ENCODE measurements around the gene IL17REL.

Gene IL17REL

GRCh38 chr22:49976439-49977175 lies 36.0 kb downstream of the IL17REL start:
- Histone ChIP-seq H3K9me3 (ENCODE audit: control insufficient read depth, low read length) (peaks cover 11% of the 10 kb centered on the region), H3K36me3 (ENCODE audit: control insufficient read depth, insufficient read depth, low read length) (no peaks in the 10 kb centered on the region), H3K27ac (ENCODE audit: low read depth, low read length, severe bottlenecking) (no peak overlapping the region), H3K4me1 (ENCODE audit: control insufficient read depth, insufficient read depth, low read length, poor library complexity, severe bottlenecking) (no peaks in the 10 kb centered on the region), H3K4me3 (ENCODE audit: extremely low read depth, insufficient read depth, low read length, poor library complexity, severe bottlenecking) (no peak overlapping the region)
- WGBS, 2 experiments (ENCODE audit: insufficient coverage in 2 of 2) = 72 to 82% methylated on average over 13 of the region's 15 CpGs

- no peak overlapping the region for H3K27ac ChIP-seq (ENCODE audit: low read depth, low read length, severe bottlenecking)
- H3K36me3 ChIP-seq (ENCODE audit: control insufficient read depth, insufficient read depth, low read length) = no peaks in the 10 kb centered on the region
- H3K4me3 ChIP-seq (ENCODE audit: extremely low read depth, insufficient read depth, low read length, poor library complexity, severe bottlenecking) = no peak overlapping the region
- 58 to 72% methylated on average over 4 to 12 of the region's 17 CpGs for WGBS, 2 experiments (ENCODE audit: insufficient coverage in 2 of 2)
- peaks cover 11% of the 10 kb centered on the region for H3K9me3 ChIP-seq (ENCODE audit: control insufficient read depth, low read length)
- no peaks in the 10 kb centered on the region for H3K4me1 ChIP-seq (ENCODE audit: control insufficient read depth, insufficient read depth, low read length, poor library complexity, severe bottlenecking)
Measured at GRCh38 chr22:49975543-49976389, 36.8 kb downstream of the IL17REL start.

- H3K9me3 ChIP-seq (ENCODE audit: control insufficient read depth, low read length) = no peaks in the 10 kb centered on the region
- H3K36me3 ChIP-seq (ENCODE audit: control insufficient read depth, insufficient read depth, low read length) = no peaks in the 10 kb centered on the region
- H3K27ac ChIP-seq (ENCODE audit: low read depth, low read length, severe bottlenecking) = no peak overlapping the region
- 82 to 88% methylated on average over 5 of the region's 5 CpGs for WGBS, 2 experiments (ENCODE audit: insufficient coverage in 2 of 2)
- no peak overlapping the region for H3K4me3 ChIP-seq (ENCODE audit: extremely low read depth, insufficient read depth, low read length, poor library complexity, severe bottlenecking)
- H3K4me1 ChIP-seq (ENCODE audit: control insufficient read depth, insufficient read depth, low read length, poor library complexity, severe bottlenecking) = peaks cover 5% of the 10 kb centered on the region
Measured at GRCh38 chr22:49973018-49973961, 39.3 kb downstream of the IL17REL start.

- 59 to 63% methylated on average over 16 to 38 of the region's 45 CpGs for WGBS, 2 experiments (ENCODE audit: insufficient coverage in 2 of 2)
- Histone ChIP-seq H3K36me3 (ENCODE audit: control insufficient read depth, insufficient read depth, low read length) (no peaks in the 10 kb centered on the region), H3K27ac (ENCODE audit: low read depth, low read length, severe bottlenecking) (no peak overlapping the region), H3K4me3 (ENCODE audit: extremely low read depth, insufficient read depth, low read length, poor library complexity, severe bottlenecking) (no peak overlapping the region), H3K9me3 (ENCODE audit: control insufficient read depth, low read length) (no peaks in the 10 kb centered on the region), H3K4me1 (ENCODE audit: control insufficient read depth, insufficient read depth, low read length, poor library complexity, severe bottlenecking) (peaks cover 9% of the 10 kb centered on the region)
Measured at GRCh38 chr22:49972163-49973017, 40.2 kb downstream of the IL17REL start.

GRCh38 chr22:49971232-49972162 lies 41.1 kb downstream of the IL17REL start:
- H3K36me3 ChIP-seq (ENCODE audit: control insufficient read depth, insufficient read depth, low read length) = no peaks in the 10 kb centered on the region
- no peaks in the 10 kb centered on the region for H3K9me3 ChIP-seq (ENCODE audit: control insufficient read depth, low read length)
- no peak overlapping the region for H3K27ac ChIP-seq (ENCODE audit: low read depth, low read length, severe bottlenecking)
- H3K4me3 ChIP-seq (ENCODE audit: extremely low read depth, insufficient read depth, low read length, poor library complexity, severe bottlenecking) = peak overlapping the region; percentile 42
- WGBS, 2 experiments (ENCODE audit: insufficient coverage in 2 of 2) = 10% methylated on average over 45 to 68 of the region's 81 CpGs
- H3K4me1 ChIP-seq (ENCODE audit: control insufficient read depth, insufficient read depth, low read length, poor library complexity, severe bottlenecking) = peaks cover 11% of the 10 kb centered on the region

GRCh38 chr22:49970528-49971231 lies 41.9 kb downstream of the IL17REL start:
- H3K4me1 ChIP-seq (ENCODE audit: control insufficient read depth, insufficient read depth, low read length, poor library complexity, severe bottlenecking) = peaks cover 11% of the 10 kb centered on the region
- no peaks in the 10 kb centered on the region for H3K36me3 ChIP-seq (ENCODE audit: control insufficient read depth, insufficient read depth, low read length)
- 19% methylated on average over 25 to 26 of the region's 32 CpGs for WGBS, 2 experiments (ENCODE audit: insufficient coverage in 2 of 2)
- peak overlapping the region; percentile 1 for H3K27ac ChIP-seq (ENCODE audit: low read depth, low read length, severe bottlenecking)
- H3K4me3 ChIP-seq (ENCODE audit: extremely low read depth, insufficient read depth, low read length, poor library complexity, severe bottlenecking) = peak overlapping the region; percentile 42
- no peaks in the 10 kb centered on the region for H3K9me3 ChIP-seq (ENCODE audit: control insufficient read depth, low read length)

GRCh38 chr22:49969751-49970527 lies 42.6 kb downstream of the IL17REL start:
- Histone ChIP-seq H3K4me1 (ENCODE audit: control insufficient read depth, insufficient read depth, low read length, poor library complexity, severe bottlenecking) (peaks cover 11% of the 10 kb centered on the region), H3K9me3 (ENCODE audit: control insufficient read depth, low read length) (no peaks in the 10 kb centered on the region), H3K27ac (ENCODE audit: low read depth, low read length, severe bottlenecking) (peak overlapping the region; percentile 1), H3K4me3 (ENCODE audit: extremely low read depth, insufficient read depth, low read length, poor library complexity, severe bottlenecking) (no peak overlapping the region), H3K36me3 (ENCODE audit: control insufficient read depth, insufficient read depth, low read length) (peaks cover 4% of the 10 kb centered on the region)
- WGBS, 2 experiments (ENCODE audit: insufficient coverage in 2 of 2) = 49 to 79% methylated on average over 4 to 7 of the region's 8 CpGs

GRCh38 chr22:49968831-49969661 lies 43.5 kb downstream of the IL17REL start:
- Histone ChIP-seq H3K4me3 (ENCODE audit: extremely low read depth, insufficient read depth, low read length, poor library complexity, severe bottlenecking) (no peak overlapping the region), H3K9me3 (ENCODE audit: control insufficient read depth, low read length) (no peaks in the 10 kb centered on the region), H3K4me1 (ENCODE audit: control insufficient read depth, insufficient read depth, low read length, poor library complexity, severe bottlenecking) (peaks cover 11% of the 10 kb centered on the region), H3K27ac (ENCODE audit: low read depth, low read length, severe bottlenecking) (no peak overlapping the region), H3K36me3 (ENCODE audit: control insufficient read depth, insufficient read depth, low read length) (peaks cover 12% of the 10 kb centered on the region)
- 94% methylated on average over 12 to 16 of the region's 16 CpGs for WGBS, 2 experiments (ENCODE audit: insufficient coverage in 2 of 2)

Measured in mesodermal cell (in vitro differentiated cells).